Measurements from ENCODE around the gene PCDHGA6.
"Not testable (repeated sequence)": the region's sequence is repeated elsewhere in the genome, so short reads cannot be mapped to it uniquely, and the experiment has no call there.

GRCh38 chr5:141394401-141395187 is 20.9 kb downstream of the PCDHGA6 start:
- not testable (repeated sequence) for TF ChIP-seq POLR2A, POLR2AphosphoS5 (IDR thresholded peaks at IDR 0.05)
- TF ChIP-seq, protein P1, sequence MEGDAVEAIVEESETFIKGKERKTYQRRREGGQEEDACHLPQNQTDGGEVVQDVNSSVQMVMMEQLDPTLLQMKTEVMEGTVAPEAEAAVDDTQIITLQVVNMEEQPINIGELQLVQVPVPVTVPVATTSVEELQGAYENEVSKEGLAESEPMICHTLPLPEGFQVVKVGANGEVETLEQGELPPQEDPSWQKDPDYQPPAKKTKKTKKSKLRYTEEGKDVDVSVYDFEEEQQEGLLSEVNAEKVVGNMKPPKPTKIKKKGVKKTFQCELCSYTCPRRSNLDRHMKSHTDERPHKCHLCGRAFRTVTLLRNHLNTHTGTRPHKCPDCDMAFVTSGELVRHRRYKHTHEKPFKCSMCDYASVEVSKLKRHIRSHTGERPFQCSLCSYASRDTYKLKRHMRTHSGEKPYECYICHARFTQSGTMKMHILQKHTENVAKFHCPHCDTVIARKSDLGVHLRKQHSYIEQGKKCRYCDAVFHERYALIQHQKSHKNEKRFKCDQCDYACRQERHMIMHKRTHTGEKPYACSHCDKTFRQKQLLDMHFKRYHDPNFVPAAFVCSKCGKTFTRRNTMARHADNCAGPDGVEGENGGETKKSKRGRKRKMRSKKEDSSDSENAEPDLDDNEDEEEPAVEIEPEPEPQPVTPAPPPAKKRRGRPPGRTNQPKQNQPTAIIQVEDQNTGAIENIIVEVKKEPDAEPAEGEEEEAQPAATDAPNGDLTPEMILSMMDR (IDR thresholded peaks at IDR 0.05): not testable (repeated sequence)

Data from gastroesophageal sphincter (tissue), 3 donors.